H1 (cell line): ENCODE measurements around the gene INHA. TPM values are rescaled to one million over a fixed set of nuclear protein-coding genes. Genes with fewer than 3 reads are reported as not detected.

Experiments
- CTCF ChIA-PET: fragments of 300-600 bp; sonication (Branson Sonifier 250); formaldehyde crosslinking; loops from one replicate; lab custom pipeline; 2021; ENCODE audit not compliant: partially characterized antibody; lab: Charles Lee
- POLR2A ChIA-PET: fragments of 300-600 bp; sonication (Branson Sonifier 250); formaldehyde crosslinking; loops from one replicate; lab custom pipeline; 2021; ENCODE audit warnings: inconsistent platforms; ENCODE audit not compliant: partially characterized antibody; lab: Charles Lee
- DNase-seq, 2 experiments: peaks; one replicate each; pipeline versions ENCODE4 v3.0.0 to v3.0.0-alpha.2; 2010 to 2022; ENCODE audit warnings: low spot score in 2 of 2, low read depth in 1 of 2, mixed read lengths in 1 of 2
- FAIRE-seq: peaks from 2 replicates; lab custom pipeline; 2011; peaks lifted over from hg19 to GRCh38; lab: Jason Lieb, UNC
- H2AFZ ChIP-seq: 2 replicates; pipeline ENCODE4 v1.8.1; 2012; ENCODE audit warnings: low read length, inconsistent platforms
- H2AK5ac ChIP-seq: 2 replicates; pipeline ENCODE4 v1.6.1; 2013; ENCODE audit warnings: low read depth, low read length
- H2BK120ac ChIP-seq: replicated peaks from 2 replicates; pipeline ENCODE3; 2013; ENCODE audit warnings: low read depth, low read length, inconsistent platforms
- H2BK12ac ChIP-seq: 2 replicates; pipeline ENCODE4 v1.6.1; 2013; ENCODE audit warnings: low read depth, low read length
- H2BK15ac ChIP-seq: 2 replicates; pipeline ENCODE4 v1.6.1; 2013; ENCODE audit warnings: low read length
- H2BK20ac ChIP-seq: 2 replicates; pipeline ENCODE4 v1.6.1; 2013; ENCODE audit warnings: low read length
- H2BK5ac ChIP-seq: 2 replicates; pipeline ENCODE4 v1.6.1; 2013; ENCODE audit warnings: low read depth, low read length
- H3K14ac ChIP-seq: 2 replicates; pipeline ENCODE4 v1.6.1; 2013; ENCODE audit warnings: inconsistent platforms; ENCODE audit not compliant: insufficient read length
- H3K18ac ChIP-seq: 2 replicates; pipeline ENCODE4 v1.6.1; 2013; ENCODE audit warnings: low read length; ENCODE audit errors: extremely low read depth
- H3K23ac ChIP-seq: 2 replicates; pipeline ENCODE4 v1.6.1; 2013; ENCODE audit warnings: inconsistent platforms; ENCODE audit not compliant: insufficient read length
- H3K23me2 ChIP-seq: 2 replicates; pipeline ENCODE4 v1.6.1; 2013; ENCODE audit warnings: low read depth, low read length
- H3K27ac ChIP-seq: 2 replicates; pipeline ENCODE4 v1.6.1; 2011; ENCODE audit warnings: low read depth, low read length, inconsistent platforms
- H3K27me3 ChIP-seq, 4 experiments: replicated peaks in 1 of 4; 1 replicate in 1 of 4; 2 replicates in 3 of 4; pipeline versions ENCODE4 v1.6.1 to v1.8.1; 2011 to 2013; ENCODE audit warnings: low read length in 3 of 4, mild to moderate bottlenecking in 3 of 4, inconsistent platforms in 2 of 4, mixed read lengths in 2 of 4, moderate library complexity in 1 of 4; ENCODE audit not compliant: control insufficient read depth in 3 of 4, insufficient read depth in 3 of 4; ENCODE audit errors: extremely low read depth in 1 of 4
- H3K36me3 ChIP-seq, 4 experiments: 2 replicates each; pipeline versions ENCODE4 v1.6.1 to v1.8.1; 2011 to 2013; ENCODE audit warnings: mild to moderate bottlenecking in 4 of 4, low read length in 3 of 4, moderate library complexity in 2 of 4, control low read depth in 1 of 4, inconsistent platforms in 1 of 4; ENCODE audit not compliant: insufficient read depth in 4 of 4, control insufficient read depth in 2 of 4
- H3K4ac ChIP-seq: replicated peaks from 2 replicates; pipeline ENCODE3; 2013; ENCODE audit warnings: low read length, low read depth, mixed read lengths, inconsistent platforms; ENCODE audit not compliant: insufficient read length
- H3K4me1 ChIP-seq, 4 experiments: replicated peaks in 1 of 4; 1 replicate in 1 of 4; 2 replicates in 3 of 4; pipeline versions ENCODE4 v1.6.1 to v1.8.1; 2011 to 2013; ENCODE audit warnings: low read length in 3 of 4, inconsistent platforms in 2 of 4, mixed read lengths in 1 of 4; ENCODE audit not compliant: insufficient read depth in 4 of 4, control insufficient read depth in 3 of 4
- H3K4me2 ChIP-seq, 2 experiments: 2 replicates each; pipeline versions ENCODE4 v1.6.1 to v1.8.1; 2011 to 2013; ENCODE audit warnings: low read depth in 2 of 2, low read length in 2 of 2, control low read depth in 1 of 2, inconsistent platforms in 1 of 2, mild to moderate bottlenecking in 1 of 2; ENCODE audit not compliant: insufficient read depth in 1 of 2
- H3K4me3 ChIP-seq, 4 experiments: fragments of 200-600, 300-600 bp in 1 of 4; sonication (generic), shearing (Covaris generic), sonication (Bioruptor Twin) in 1 of 4; 2 replicates each; pipeline versions ENCODE4 v1.5.1 to v1.8.1; 2011 to 2016; ENCODE audit warnings: low read length in 4 of 4, low read depth in 3 of 4, control low read depth in 2 of 4, inconsistent platforms in 2 of 4, mild to moderate bottlenecking in 2 of 4, mixed read lengths in 1 of 4, moderate library complexity in 1 of 4; ENCODE audit not compliant: insufficient read depth in 2 of 4; ENCODE audit errors: extremely low read depth in 1 of 4
- H3K56ac ChIP-seq: replicated peaks from 2 replicates; pipeline ENCODE3; 2013; ENCODE audit warnings: low read depth, mild to moderate bottlenecking, mixed read lengths, low read length, inconsistent platforms; ENCODE audit not compliant: insufficient read length
- H3K79me1 ChIP-seq: 2 replicates; pipeline ENCODE4 v1.6.1; 2013; ENCODE audit warnings: low read depth, low read length, control low read depth
- H3K79me2 ChIP-seq, 2 experiments: 2 replicates each; pipeline versions ENCODE4 v1.6.1 to v1.8.1; 2012 to 2013; ENCODE audit warnings: low read length in 2 of 2, mild to moderate bottlenecking in 2 of 2, inconsistent platforms in 1 of 2; ENCODE audit not compliant: insufficient read depth in 2 of 2, control insufficient read depth in 1 of 2
- H3K9ac ChIP-seq, 4 experiments: replicated peaks in 1 of 4; 1 replicate in 1 of 4; 2 replicates in 3 of 4; pipeline versions ENCODE4 v1.6.1 to v1.8.1; 2011 to 2013; ENCODE audit warnings: low read depth in 3 of 4, low read length in 3 of 4, control low read depth in 2 of 4, mild to moderate bottlenecking in 2 of 4, moderate library complexity in 2 of 4, inconsistent platforms in 1 of 4; ENCODE audit errors: extremely low read depth in 1 of 4
- H3K9me3 ChIP-seq, 2 experiments: 2 replicates each; pipeline versions ENCODE4 v1.6.1 to v1.8.1; 2012 to 2013; ENCODE audit warnings: mild to moderate bottlenecking in 2 of 2, moderate library complexity in 2 of 2, control low read depth in 1 of 2, inconsistent platforms in 1 of 2, low read depth in 1 of 2, low read length in 1 of 2, mixed read lengths in 1 of 2; ENCODE audit not compliant: insufficient read depth in 2 of 2
- H4K20me1 ChIP-seq, 2 experiments: replicated peaks in 1 of 2; 2 replicates each; pipeline versions ENCODE3 to v1.8.1; 2011 to 2013; ENCODE audit warnings: inconsistent platforms in 2 of 2, low read length in 2 of 2, mild to moderate bottlenecking in 1 of 2; ENCODE audit not compliant: insufficient read depth in 2 of 2, control insufficient read depth in 1 of 2
- H4K5ac ChIP-seq: 2 replicates; pipeline ENCODE4 v1.6.1; 2013; ENCODE audit warnings: low read length, low read depth, mixed read lengths, inconsistent platforms; ENCODE audit not compliant: insufficient read length
- H4K8ac ChIP-seq: 2 replicates; pipeline ENCODE4 v1.8.0; 2013; ENCODE audit warnings: mild to moderate bottlenecking, moderate library complexity, low read length, inconsistent platforms; ENCODE audit not compliant: insufficient read depth; ENCODE audit errors: extremely low read depth
- H4K91ac ChIP-seq: replicated peaks from 2 replicates; pipeline ENCODE3; 2013; ENCODE audit warnings: low read length, mixed read lengths, inconsistent platforms; ENCODE audit not compliant: insufficient read length
- ASH2L ChIP-seq: fragments of 200-600, 300-600 bp; sonication (generic); IDR thresholded peaks from one replicate; pipeline ENCODE4 v1.7.1; 2017; ENCODE audit warnings: low read length
- CHD1 ChIP-seq: IDR thresholded peaks from 2 replicates; pipeline ENCODE4 v1.6.1; 2012; ENCODE audit warnings: low read depth, low read length, improper control_type of control experiment
- EZH2 ChIP-seq: fragments of 200-600 bp; sonication (generic); IDR thresholded peaks from 2 replicates; pipeline ENCODE4 v1.7.1; 2012; ENCODE audit warnings: low read depth, mild to moderate bottlenecking, moderate library complexity, low read length, inconsistent platforms; ENCODE audit not compliant: severe bottlenecking
- POU5F1 ChIP-seq: IDR thresholded peaks from 2 replicates; pipeline ENCODE4 v1.6.1; 2011; ENCODE audit warnings: low read depth, mild to moderate bottlenecking, low read length, moderate library complexity
- SP4 ChIP-seq: IDR thresholded peaks from 2 replicates; pipeline ENCODE4 v1.6.1; 2012; ENCODE audit warnings: low read length, inconsistent platforms
- WGBS, 2 experiments: shearing (Covaris generic) in 1 of 2; methylation state at CpG; one replicate each; pipeline versions ENCODE4 v1.1.6 to v1.1.7; 2013 to 2015; ENCODE audit warnings: low lambda C conversion rate in 2 of 2, mixed read lengths in 2 of 2, inconsistent platforms in 1 of 2, low coverage in 1 of 2, missing lambda C conversion rate in 1 of 2; ENCODE audit not compliant: insufficient replicate concordance in 2 of 2, insufficient coverage in 1 of 2, insufficient read length in 1 of 2; ENCODE audit errors: extremely low coverage in 1 of 2, missing lambda C conversion rate in 1 of 2; 5-methylcytosine and 5-hydroxymethylcytosine counted together
- polyA plus RNA-seq, 7 experiments: library from polyadenylated mRNA; depleted of rRNA in 3 of 7; stranded (reverse) in 5 of 7; unstranded in 2 of 7; fragments of >200 nt in 5 of 7; fragments of 200-250 nt in 2 of 7; gene quantifications; 1 replicate in 5 of 7; 2 replicates in 1 of 7; 4 replicates in 1 of 7; pipeline versions ENCODE4 v1.2.1 to v1.2.3, GENCODE V29; 2011 to 2013; ENCODE audit warnings: missing spikeins in 2 of 7, mixed read lengths in 2 of 7
- total RNA-seq: library from RNA; stranded (reverse); fragmentation: NEBNext Ultra II Directional; extraction: Animal tissue kit (Norgen Biotek cat#: 25700); gene quantifications from 2 replicates; pipeline ENCODE4 v1.2.1, GENCODE V29; 2021

The INHA gene
- total and polyA plus RNA-seq, 2 of the 8 experiments (the other 6 are each of a cell fraction or from before 2014, with no cell fraction given) = 0.65 to 2.7 TPM

DNA sequence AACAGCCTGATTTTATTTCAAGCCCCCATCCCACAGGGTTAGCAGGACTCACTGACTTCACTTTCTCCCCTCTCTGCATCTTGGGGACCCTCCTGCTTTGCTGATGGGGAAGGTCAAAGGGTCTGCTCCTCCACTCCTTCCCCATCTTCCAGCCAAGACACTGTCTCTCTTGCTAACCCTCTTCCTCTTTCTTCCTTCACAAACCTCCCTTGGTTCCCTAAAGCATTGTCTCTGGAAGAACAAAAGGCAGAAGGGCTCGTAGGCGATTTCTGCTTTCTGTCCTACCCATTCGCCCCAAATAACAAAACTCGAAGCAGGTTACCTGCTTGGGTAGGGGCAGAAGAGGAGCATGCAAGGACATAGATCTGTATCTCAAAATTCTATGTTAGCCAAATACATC, 49.8 kb downstream of the INHA start:
- Histone ChIP-seq H3K56ac (no peak overlapping the region), H3K4me3 (no peak overlapping the region), H3K4me1 (peaks cover 0 to 3% (median 3%) of the 10 kb centered on the region in 4 experiments; a peak in 2 of 7 replicates), H2BK20ac (no peak overlapping the region), H3K23ac (no peak overlapping the region), H3K79me2 (no peaks in the 10 kb centered on the region), H3K9me3 (no peaks in the 10 kb centered on the region), H3K14ac (no peak overlapping the region), H3K4me2 (no peak overlapping the region), H3K27me3 (peaks cover 0 to 6% (median 4%) of the 10 kb centered on the region in 4 experiments; a peak in 5 of 7 replicates), H2BK12ac (no peak overlapping the region), H2AK5ac (no peak overlapping the region), H3K18ac (no peak overlapping the region), H3K4ac (no peak overlapping the region), H4K5ac (no peak overlapping the region), H2BK120ac (no peak overlapping the region), H3K36me3 (no peaks in the 10 kb centered on the region), H4K91ac (no peak overlapping the region), H3K79me1 (no peaks in the 10 kb centered on the region), H3K23me2 (peaks cover under 1% of the 10 kb centered on the region; the same call in 1 of the 2 replicates), H2BK15ac (no peak overlapping the region), H3K9ac (no peak overlapping the region), H4K20me1 (no peaks in the 10 kb centered on the region), H3K27ac (no peak overlapping the region), H2BK5ac (no peak overlapping the region), H2AFZ (no peak overlapping the region), H4K8ac (no peak overlapping the region)
- ChIA-PET POLR2A (interaction anchor here (0.5 kb wide), 1 partner anchor 24 kb away, joined by 3 read pairs; no protein-coding TSS in a partner anchor), CTCF (interaction anchor here (1.0 to 18.7 kb wide), 4 partner anchors 14 to 148 kb away, joined by 3 to 356 read pairs (median 8); partner anchors contain the start of gene SLC4A3)
- TF ChIP-seq POU5F1 (no peak), ASH2L (no peak), CHD1 (no peak), EZH2 (no peak), SP4 (no peak)
- no peak for FAIRE-seq
- 94% methylated on average over 4 of the region's 4 CpGs; no CpG with 5 or more reads in 1 of the 2 experiments for WGBS, 2 experiments
- DNase-seq = no peak
